DND-41 (cell line): ENCODE measurements around the gene WWTR1.

Experiments used
- ATAC-seq: fragments of 200-7000 bp; cut with Tn5 transposase; 3 replicates; pipeline ENCODE4 v1.9.1; 2021; ENCODE audit warnings: low read depth; ENCODE audit not compliant: insufficient read depth
- DNase-seq: peaks from one replicate; pipeline ENCODE4 v3.0.0-alpha.2; 2020
- H2AFZ ChIP-seq: 2 replicates; pipeline ENCODE4 v1.6.0; 2012; ENCODE audit warnings: low read depth, low read length
- H3K27ac ChIP-seq: 2 replicates; pipeline ENCODE4 v1.5.1; 2012; ENCODE audit warnings: low read length, inconsistent platforms
- H3K27me3 ChIP-seq: fragments of 200-600 bp; sonication (generic); 2 replicates; pipeline ENCODE4 v1.6.0; 2012; ENCODE audit warnings: low read length, mild to moderate bottlenecking, inconsistent platforms; ENCODE audit not compliant: insufficient read depth, poor library complexity
- H3K36me3 ChIP-seq: 2 replicates; pipeline ENCODE4 v1.5.1; 2012; ENCODE audit warnings: low read length, inconsistent platforms; ENCODE audit not compliant: insufficient read depth
- H3K4me1 ChIP-seq: 2 replicates; pipeline ENCODE4 v1.5.1; 2012; ENCODE audit warnings: mild to moderate bottlenecking, low read length; ENCODE audit not compliant: insufficient read depth
- H3K4me2 ChIP-seq: 2 replicates; pipeline ENCODE4 v1.6.0; 2012; ENCODE audit warnings: mild to moderate bottlenecking, moderate library complexity, low read length, inconsistent platforms; ENCODE audit not compliant: insufficient read depth
- H3K4me3 ChIP-seq, 2 experiments: fragments of 200-600 bp in 1 of 2; shearing (Covaris generic) in 1 of 2; 2 replicates each; pipeline ENCODE4 v1.5.1; 2012 to 2016; ENCODE audit warnings: inconsistent platforms in 2 of 2, low read length in 2 of 2, mild to moderate bottlenecking in 2 of 2, low read depth in 1 of 2, moderate library complexity in 1 of 2
- H3K79me2 ChIP-seq: 2 replicates; pipeline ENCODE4 v1.6.0; 2012; ENCODE audit warnings: low read length, inconsistent platforms; ENCODE audit not compliant: insufficient read depth
- H3K9ac ChIP-seq: 2 replicates; pipeline ENCODE4 v1.6.0; 2012; ENCODE audit warnings: low read depth, mild to moderate bottlenecking, inconsistent platforms, low read length, moderate library complexity
- H3K9me3 ChIP-seq: 2 replicates; pipeline ENCODE4 v1.5.1; 2012; ENCODE audit warnings: low read length, moderate library complexity, mild to moderate bottlenecking, inconsistent platforms; ENCODE audit not compliant: insufficient read depth, severe bottlenecking
- H4K20me1 ChIP-seq: 2 replicates; pipeline ENCODE4 v1.6.0; 2012; ENCODE audit warnings: low read length; ENCODE audit not compliant: insufficient read depth
- CTCF ChIP-seq: IDR thresholded peaks from 2 replicates; pipeline ENCODE4 v1.5.1; 2012; ENCODE audit warnings: borderline replicate concordance, low read length, moderate library complexity, mild to moderate bottlenecking; ENCODE audit not compliant: poor library complexity, severe bottlenecking; ENCODE audit errors: extremely low read depth
- EZH2 ChIP-seq: IDR thresholded peaks from 3 replicates; pipeline ENCODE4 v1.6.1; 2012; ENCODE audit warnings: borderline replicate concordance, low read depth, mild to moderate bottlenecking, moderate library complexity, low read length, inconsistent platforms; ENCODE audit not compliant: severe bottlenecking

Gene WWTR1

DNA sequence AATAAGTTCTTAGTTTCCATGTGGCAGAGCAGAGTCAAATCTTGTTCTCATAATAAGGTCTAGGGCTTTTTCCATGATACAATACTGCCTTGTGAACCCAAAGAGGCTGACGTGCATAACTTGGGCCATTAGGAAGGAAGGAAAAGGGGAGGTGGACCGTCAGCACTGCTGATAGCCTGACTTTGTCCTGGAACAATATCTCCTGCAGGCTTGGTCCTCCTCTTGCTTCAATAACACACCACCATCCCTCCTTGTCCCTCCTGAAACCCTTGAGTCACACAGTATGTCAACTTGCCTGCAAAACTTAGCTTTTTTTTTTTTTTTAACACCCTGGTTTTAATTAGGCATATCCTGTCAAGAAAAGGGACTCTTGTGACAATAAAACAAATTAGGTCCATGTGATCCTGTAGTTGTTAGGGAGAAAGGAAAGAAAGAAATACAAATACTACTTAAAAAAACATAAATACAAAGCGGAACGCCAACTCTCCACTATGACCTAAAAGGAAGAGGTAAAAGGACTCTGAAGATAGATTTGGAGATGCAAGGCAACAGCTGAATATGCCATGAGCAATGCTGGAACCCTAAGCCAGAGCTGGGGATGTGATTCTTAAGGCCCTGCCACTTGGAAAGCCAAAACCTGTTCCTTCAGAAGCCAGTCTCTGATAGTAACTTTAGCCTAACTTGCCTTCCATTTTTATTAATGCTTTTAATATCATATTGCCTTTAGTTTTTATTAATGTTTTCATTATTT lies 67.0 kb downstream of the WWTR1 start:
- Histone ChIP-seq H3K4me2 (no peak overlapping the region), H3K27ac (no peak overlapping the region), H2AFZ (no peak overlapping the region), H3K9ac (no peak overlapping the region), H3K36me3 (no peaks in the 10 kb centered on the region), H4K20me1 (no peaks in the 10 kb centered on the region), H3K27me3 (no peaks in the 10 kb centered on the region), H3K79me2 (no peaks in the 10 kb centered on the region), H3K9me3 (no peaks in the 10 kb centered on the region), H3K4me3 (no peak overlapping the region), H3K4me1 (no peaks in the 10 kb centered on the region)
- DNase-seq, result no peak
- ATAC-seq, result no peak
- TF ChIP-seq CTCF (no peak), EZH2 (no peak)

GRCh38 chr3:149589332-149589731 lies 68.5 kb downstream of the WWTR1 start:
- H3K9me3 ChIP-seq, result no peaks in the 10 kb centered on the region
- no peak overlapping the region for H2AFZ ChIP-seq
- no peak for TF ChIP-seq CTCF
- TF ChIP-seq EZH2, result no peak
- H3K4me3 ChIP-seq, result no peak overlapping the region
- no peak overlapping the region for H3K4me2 ChIP-seq
- H4K20me1 ChIP-seq, result no peaks in the 10 kb centered on the region
- H3K79me2 ChIP-seq, result no peaks in the 10 kb centered on the region
- H3K36me3 ChIP-seq, result no peaks in the 10 kb centered on the region
- no peak overlapping the region for H3K27ac ChIP-seq
- no peak for ATAC-seq
- H3K9ac ChIP-seq, result no peak overlapping the region
- DNase-seq, result no peak
- no peaks in the 10 kb centered on the region for H3K4me1 ChIP-seq
- H3K27me3 ChIP-seq, result no peaks in the 10 kb centered on the region

- H3K27me3 ChIP-seq, result no peaks in the 10 kb centered on the region
- H3K9me3 ChIP-seq, result no peaks in the 10 kb centered on the region
- H3K79me2 ChIP-seq, result no peaks in the 10 kb centered on the region
- no peak overlapping the region for H3K4me2 ChIP-seq
- no peak for DNase-seq
- ATAC-seq, result no peak
- H3K9ac ChIP-seq, result no peak overlapping the region
- no peak overlapping the region for H2AFZ ChIP-seq
- no peak overlapping the region for H3K4me3 ChIP-seq
- H3K27ac ChIP-seq, result no peak overlapping the region
- no peak for TF ChIP-seq CTCF
- no peak for TF ChIP-seq EZH2
- H3K4me1 ChIP-seq, result no peaks in the 10 kb centered on the region
- H4K20me1 ChIP-seq, result no peaks in the 10 kb centered on the region
- no peaks in the 10 kb centered on the region for H3K36me3 ChIP-seq
Observed at GRCh38 chr3:149588909-149589308, 68.9 kb downstream of the WWTR1 start.
